OCI-LY7 (cell line): ENCODE data around the gene ID2. TPM values are rescaled to one million over a fixed set of nuclear protein-coding genes. Genes with fewer than 3 reads are reported as not detected.

Source experiments
- BruUV-seq: library from RNA; stranded (reverse); fragments of 400-500 nt; replicated peaks from 2 replicates; lab custom pipeline; 2021; lab: Mats Ljungman, UMichigan
- CTCF ChIA-PET: fragments of 300-600 bp; sonication (Branson Sonifier 250); formaldehyde crosslinking; loops from one replicate; lab custom pipeline; 2022; ENCODE audit warnings: antibody characterized with exemption; ENCODE audit not compliant: unreplicated experiment; lab: Charles Lee
- POLR2A ChIA-PET: fragments of 300-600 bp; sonication (Branson Sonifier 250); formaldehyde crosslinking; loops from one replicate; lab custom pipeline; 2022; ENCODE audit warnings: antibody characterized with exemption; lab: Charles Lee
- DNase-seq: peaks from one replicate; pipeline ENCODE4 v3.0.0-alpha.2; 2015; ENCODE audit warnings: low spot score
- H2AFZ ChIP-seq: fragments of 200-600 bp; sonication (generic), shearing (Covaris generic); 2 replicates; pipeline ENCODE4 v1.6.1; 2014; ENCODE audit warnings: mild to moderate bottlenecking, antibody characterized with exemption, low read length, moderate library complexity
- H3K27ac ChIP-seq: fragments of 200-600 bp; sonication (generic); 2 replicates; pipeline ENCODE4 v1.5.1; 2014; ENCODE audit warnings: mixed run types, low read depth, mild to moderate bottlenecking, moderate library complexity, low read length, inconsistent platforms; ENCODE audit not compliant: poor library complexity, severe bottlenecking
- H3K36me3 ChIP-seq: fragments of 200-600 bp; sonication (generic); 2 replicates; pipeline ENCODE4 v1.6.1; 2014; ENCODE audit warnings: mild to moderate bottlenecking, antibody characterized with exemption, low read length, moderate library complexity, mixed read lengths; ENCODE audit not compliant: insufficient read depth
- H3K4me1 ChIP-seq: fragments of 200-600 bp; sonication (generic); 2 replicates; pipeline ENCODE4 v1.5.1; 2014; ENCODE audit warnings: mild to moderate bottlenecking, low read length; ENCODE audit not compliant: insufficient read depth, poor library complexity, severe bottlenecking
- H3K4me2 ChIP-seq: fragments of 200-600 bp; sonication (generic); 2 replicates; pipeline ENCODE4 v1.6.1; 2014; ENCODE audit warnings: mild to moderate bottlenecking, low read length
- H3K4me3 ChIP-seq: fragments of 200-600 bp; sonication (generic); 2 replicates; pipeline ENCODE4 v1.5.1; 2014; ENCODE audit warnings: mild to moderate bottlenecking, low read depth, low read length; ENCODE audit not compliant: poor library complexity, severe bottlenecking
- H3K79me2 ChIP-seq: fragments of 200-600 bp; sonication (generic); 2 replicates; pipeline ENCODE4 v1.6.1; 2016; ENCODE audit warnings: low read depth, mild to moderate bottlenecking, low read length, moderate library complexity, mixed read lengths; ENCODE audit not compliant: insufficient read depth
- H3K9me2 ChIP-seq: fragments of 200-600 bp; sonication (generic); 2 replicates; pipeline ENCODE4 v1.6.1; 2016; ENCODE audit warnings: mild to moderate bottlenecking, low read length, mixed read lengths; ENCODE audit not compliant: insufficient read depth
- H3K9me3 ChIP-seq: fragments of 200-600 bp; sonication (generic); 2 replicates; pipeline ENCODE4 v1.6.1; 2014; ENCODE audit warnings: mild to moderate bottlenecking, mixed run types, low read length, mixed read lengths
- H4K20me1 ChIP-seq: fragments of 200-600 bp; sonication (generic); 2 replicates; pipeline ENCODE4 v1.6.1; 2014; ENCODE audit warnings: mild to moderate bottlenecking, antibody characterized with exemption, low read length, moderate library complexity, mixed read lengths; ENCODE audit not compliant: insufficient read depth
- EZH2phosphoT487 ChIP-seq: fragments of 200-600 bp; sonication (generic); IDR thresholded peaks from 2 replicates; pipeline ENCODE4 v1.6.1; 2018; ENCODE audit warnings: low read depth, borderline replicate concordance, mild to moderate bottlenecking, mixed run types, antibody characterized with exemption, low read length, moderate library complexity, mixed read lengths
- intact Hi-C: fragments of 100-400 bp; cut with micrococcal nuclease; formaldehyde crosslinking; loops from one replicate; pipeline ENCODE4 v1.10.0; 2022; ENCODE audit not compliant: unreplicated experiment
- total RNA-seq, 2 experiments: library from RNA; depleted of rRNA in 1 of 2; stranded (reverse); fragments of >200 nt in 1 of 2; shearing (Covaris generic) in 1 of 2; gene quantifications; 2 replicates each; pipeline ENCODE4 v1.2.3, GENCODE V29; 2014 to 2022
- TF ChIP-seq, protein P1 (sequence below): fragments of 200-600 bp; sonication (generic); conservative IDR thresholded peaks from 2 replicates; pipeline ENCODE4 v1.5.1; 2014; ENCODE audit warnings: mild to moderate bottlenecking, antibody characterized with exemption, low read length, moderate library complexity, mixed read lengths

ID2 gene
- total RNA-seq, 2 experiments from 2014 or later: 79.3 to 498 TPM

DNA sequence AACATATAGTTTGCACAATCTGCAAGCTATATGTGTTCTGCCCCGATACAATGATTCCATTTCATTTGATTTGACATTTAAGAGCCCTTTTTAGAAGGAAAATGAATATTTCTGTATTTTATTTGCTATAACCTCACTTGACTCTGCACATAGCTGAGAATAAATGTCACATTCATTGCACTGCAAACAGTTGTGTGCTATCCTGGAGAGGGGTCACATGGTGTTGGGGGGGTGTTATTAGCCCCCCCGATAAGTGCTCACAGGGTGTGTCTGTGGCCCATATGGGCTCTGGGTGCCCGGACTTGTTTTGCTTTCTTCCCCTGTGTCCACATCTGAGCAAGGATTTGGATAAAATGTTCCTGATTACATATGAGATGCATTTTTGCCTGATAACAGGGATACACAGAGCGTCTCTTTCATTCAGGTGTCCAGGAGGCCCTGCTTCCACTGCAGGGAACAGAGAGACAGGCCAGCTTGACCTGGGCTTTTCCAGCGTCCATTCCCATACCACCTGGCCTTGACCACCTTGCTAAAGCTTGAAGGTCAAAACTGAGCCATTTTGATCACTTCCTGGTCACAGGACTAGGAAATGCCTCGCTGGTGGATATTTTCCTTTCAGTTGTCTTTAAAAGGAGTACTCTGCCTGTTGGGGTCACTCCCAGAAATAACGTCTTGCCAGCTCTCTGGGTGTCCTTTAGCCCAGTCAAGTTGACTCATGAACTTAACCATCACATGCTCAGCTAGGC, 38.4 kb upstream of the ID2 start:
- no TSS peak for BruUV-seq
- CTCF ChIA-PET: no interaction called here
- TF ChIP-seq, protein P1, sequence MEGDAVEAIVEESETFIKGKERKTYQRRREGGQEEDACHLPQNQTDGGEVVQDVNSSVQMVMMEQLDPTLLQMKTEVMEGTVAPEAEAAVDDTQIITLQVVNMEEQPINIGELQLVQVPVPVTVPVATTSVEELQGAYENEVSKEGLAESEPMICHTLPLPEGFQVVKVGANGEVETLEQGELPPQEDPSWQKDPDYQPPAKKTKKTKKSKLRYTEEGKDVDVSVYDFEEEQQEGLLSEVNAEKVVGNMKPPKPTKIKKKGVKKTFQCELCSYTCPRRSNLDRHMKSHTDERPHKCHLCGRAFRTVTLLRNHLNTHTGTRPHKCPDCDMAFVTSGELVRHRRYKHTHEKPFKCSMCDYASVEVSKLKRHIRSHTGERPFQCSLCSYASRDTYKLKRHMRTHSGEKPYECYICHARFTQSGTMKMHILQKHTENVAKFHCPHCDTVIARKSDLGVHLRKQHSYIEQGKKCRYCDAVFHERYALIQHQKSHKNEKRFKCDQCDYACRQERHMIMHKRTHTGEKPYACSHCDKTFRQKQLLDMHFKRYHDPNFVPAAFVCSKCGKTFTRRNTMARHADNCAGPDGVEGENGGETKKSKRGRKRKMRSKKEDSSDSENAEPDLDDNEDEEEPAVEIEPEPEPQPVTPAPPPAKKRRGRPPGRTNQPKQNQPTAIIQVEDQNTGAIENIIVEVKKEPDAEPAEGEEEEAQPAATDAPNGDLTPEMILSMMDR: no peak
- no peak for TF ChIP-seq EZH2phosphoT487
- intact Hi-C loops: no loop called here
- Histone ChIP-seq H3K4me2 (no peak overlapping the region), H4K20me1 (no peaks in the 10 kb centered on the region), H3K4me1 (no peaks in the 10 kb centered on the region), H3K9me3 (peaks cover 14% of the 10 kb centered on the region), H3K79me2 (no peaks in the 10 kb centered on the region), H2AFZ (no peak overlapping the region), H3K9me2 (no peaks in the 10 kb centered on the region), H3K4me3 (no peak overlapping the region), H3K36me3 (no peaks in the 10 kb centered on the region), H3K27ac (no peak overlapping the region)
- POLR2A ChIA-PET: interaction anchor here (0.6 to 1.0 kb wide), 2 partner anchors 39 to 208 kb away, joined by 4 to 6 read pairs; partner anchors contain the start of gene ID2
- no peak for DNase-seq

DNA sequence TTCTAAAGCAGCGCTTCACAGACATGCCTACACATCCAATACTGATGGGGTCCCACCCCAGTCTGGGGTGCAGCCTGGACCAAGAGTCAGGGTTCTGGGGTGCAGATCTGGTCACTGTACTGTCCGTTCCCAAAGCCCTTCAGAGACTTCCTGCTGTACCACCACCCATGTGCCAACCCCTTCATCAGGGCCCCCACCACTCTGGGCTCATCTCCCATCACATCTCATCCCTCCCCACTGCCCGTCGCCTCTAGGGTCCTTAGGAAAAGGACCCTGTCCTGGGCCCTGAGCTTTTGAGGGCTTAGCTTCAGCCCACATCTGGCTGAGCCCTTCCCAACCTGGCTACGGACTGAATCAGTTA, 37.9 kb upstream of the ID2 start:
- no peak overlapping the region for H3K4me3 ChIP-seq
- peaks cover 14% of the 10 kb centered on the region for H3K9me3 ChIP-seq
- H4K20me1 ChIP-seq: no peaks in the 10 kb centered on the region
- H3K4me2 ChIP-seq: no peak overlapping the region
- no peaks in the 10 kb centered on the region for H3K4me1 ChIP-seq
- H3K36me3 ChIP-seq: no peaks in the 10 kb centered on the region
- no peak overlapping the region for H3K27ac ChIP-seq
- no peak overlapping the region for H2AFZ ChIP-seq
- TF ChIP-seq EZH2phosphoT487: no peak
- TF ChIP-seq, protein P1: no peak
- no peak for DNase-seq
- ChIA-PET CTCF (no interaction called here), POLR2A (interaction anchor here (1.0 kb wide), 1 partner anchor 38 kb away, joined by 6 read pairs; the partner anchor contains the start of gene ID2)
- intact Hi-C loops: no loop called here
- H3K9me2 ChIP-seq: no peaks in the 10 kb centered on the region
- no peaks in the 10 kb centered on the region for H3K79me2 ChIP-seq
- BruUV-seq: no TSS peak

DNA sequence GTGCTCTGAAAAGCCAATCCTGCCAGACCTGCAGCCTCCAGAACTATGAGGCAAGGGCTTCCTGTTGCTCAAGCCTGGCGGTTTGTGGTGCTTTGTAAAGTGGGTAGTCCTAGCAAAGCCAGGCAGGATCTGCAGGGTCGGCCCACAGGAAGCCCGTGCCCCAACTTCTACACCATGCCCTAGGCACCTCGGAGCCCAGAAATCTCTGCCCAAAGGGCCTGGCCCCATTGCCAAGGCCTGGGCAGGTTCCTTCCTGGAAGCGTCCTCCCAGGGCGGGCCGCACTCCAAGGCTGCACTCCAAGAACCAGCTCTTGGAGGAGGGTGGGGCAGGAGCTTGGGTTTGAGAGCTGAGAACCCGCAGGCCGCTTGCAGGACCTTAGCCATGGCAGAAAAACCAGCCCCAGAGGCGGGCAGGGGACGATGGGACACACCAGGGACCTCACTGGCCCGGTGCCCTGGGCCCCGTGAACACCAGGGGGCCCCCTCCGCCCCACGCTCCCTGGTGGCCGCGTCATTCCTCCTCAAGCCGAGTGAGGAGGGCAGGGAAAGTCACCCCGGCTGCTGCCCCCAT, 37.2 kb upstream of the ID2 start:
- ChIA-PET POLR2A (no interaction called here), CTCF (no interaction called here)
- Histone ChIP-seq H3K27ac (no peak overlapping the region), H3K4me2 (no peak overlapping the region), H3K4me3 (no peak overlapping the region), H3K9me2 (no peaks in the 10 kb centered on the region), H3K36me3 (no peaks in the 10 kb centered on the region), H4K20me1 (no peaks in the 10 kb centered on the region), H3K79me2 (no peaks in the 10 kb centered on the region), H2AFZ (no peak overlapping the region), H3K4me1 (no peaks in the 10 kb centered on the region), H3K9me3 (peaks cover 14% of the 10 kb centered on the region)
- no TSS peak for BruUV-seq
- intact Hi-C loops: no loop called here
- no peak for DNase-seq
- TF ChIP-seq EZH2phosphoT487: no peak
- TF ChIP-seq, protein P1: peak; percentile 32; the same call in 1 of the 2 replicates
